ENCODE measurements around the gene AP3S1.
"Not testable (repeated sequence)": the region's sequence is repeated elsewhere in the genome, so short reads cannot be mapped to it uniquely, and the experiment has no call there.

The AP3S1 gene

GRCh38 chr5:115913623-115914400, 72.1 kb downstream of the AP3S1 start:
- not testable (repeated sequence) for H3K9me3 ChIP-seq (ENCODE audit: control insufficient read depth in 1 of 2, low read length in 2 of 2); H3K27me3 ChIP-seq (ENCODE audit: low read depth, low read length); H3K4me1 ChIP-seq (ENCODE audit: control insufficient read depth in 1 of 2, insufficient read depth in 2 of 2, low read length in 2 of 2); H3K27ac ChIP-seq (ENCODE audit: low read length); H3K4me3 ChIP-seq (ENCODE audit: low read depth in 1 of 2, low read length in 2 of 2)
- peaks cover 0 to 11% of the 10 kb centered on the region in 2 donors for H3K36me3 ChIP-seq (ENCODE audit: control insufficient read depth in 1 of 2, insufficient read depth in 2 of 2, low read length in 2 of 2)

- Histone ChIP-seq H3K27me3 (ENCODE audit: low read depth, low read length) (no peaks in the 10 kb centered on the region), H3K4me1 (ENCODE audit: control insufficient read depth in 1 of 2, insufficient read depth in 2 of 2, low read length in 2 of 2) (no peaks in the 10 kb centered on the region), H3K4me3 (ENCODE audit: low read depth in 1 of 2, low read length in 2 of 2) (no peak overlapping the region), H3K9me3 (ENCODE audit: control insufficient read depth in 1 of 2, low read length in 2 of 2) (no peaks in the 10 kb centered on the region), H3K27ac (ENCODE audit: low read length) (no peak overlapping the region), H3K36me3 (ENCODE audit: control insufficient read depth in 1 of 2, insufficient read depth in 2 of 2, low read length in 2 of 2) (peaks cover 0 to 7% of the 10 kb centered on the region in 2 donors)
These were observed 78.5 kb downstream of the AP3S1 start for GRCh38 chr5:115920171-115920725.

- H3K27me3 ChIP-seq (ENCODE audit: low read depth, low read length); H3K36me3 ChIP-seq (ENCODE audit: control insufficient read depth in 1 of 2, insufficient read depth in 2 of 2, low read length in 2 of 2); H3K9me3 ChIP-seq (ENCODE audit: control insufficient read depth in 1 of 2, low read length in 2 of 2); H3K4me1 ChIP-seq (ENCODE audit: control insufficient read depth in 1 of 2, insufficient read depth in 2 of 2, low read length in 2 of 2); H3K4me3 ChIP-seq (ENCODE audit: low read depth in 1 of 2, low read length in 2 of 2); H3K27ac ChIP-seq (ENCODE audit: low read length): not testable (repeated sequence)
These were observed 87.1 kb downstream of the AP3S1 start for GRCh38 chr5:115928578-115929407.

GRCh38 chr5:115930171-115930570, 88.4 kb downstream of the AP3S1 start:
- H3K4me3 ChIP-seq (ENCODE audit: low read depth in 1 of 2, low read length in 2 of 2); H3K36me3 ChIP-seq (ENCODE audit: control insufficient read depth in 1 of 2, insufficient read depth in 2 of 2, low read length in 2 of 2); H3K27me3 ChIP-seq (ENCODE audit: low read depth, low read length); H3K9me3 ChIP-seq (ENCODE audit: control insufficient read depth in 1 of 2, low read length in 2 of 2); H3K27ac ChIP-seq (ENCODE audit: low read length); H3K4me1 ChIP-seq (ENCODE audit: control insufficient read depth in 1 of 2, insufficient read depth in 2 of 2, low read length in 2 of 2): not testable (repeated sequence)

GRCh38 chr5:115930630-115931337, 89.0 kb downstream of the AP3S1 start:
- no peak overlapping the region for H3K27ac ChIP-seq (ENCODE audit: low read length)
- no peaks in the 10 kb centered on the region for H3K36me3 ChIP-seq (ENCODE audit: control insufficient read depth in 1 of 2, insufficient read depth in 2 of 2, low read length in 2 of 2)
- H3K4me3 ChIP-seq (ENCODE audit: low read depth in 1 of 2, low read length in 2 of 2), result no peak overlapping the region
- no peaks in the 10 kb centered on the region for H3K9me3 ChIP-seq (ENCODE audit: control insufficient read depth in 1 of 2, low read length in 2 of 2)
- H3K4me1 ChIP-seq (ENCODE audit: control insufficient read depth in 1 of 2, insufficient read depth in 2 of 2, low read length in 2 of 2), result no peaks in the 10 kb centered on the region
- no peaks in the 10 kb centered on the region for H3K27me3 ChIP-seq (ENCODE audit: low read depth, low read length)

GRCh38 chr5:115932991-115933390, 91.3 kb downstream of the AP3S1 start:
- Histone ChIP-seq H3K27ac (ENCODE audit: low read length) (no peak overlapping the region), H3K36me3 (ENCODE audit: control insufficient read depth in 1 of 2, insufficient read depth in 2 of 2, low read length in 2 of 2) (no peaks in the 10 kb centered on the region)

GRCh38 chr5:115934388-115934974, 92.7 kb downstream of the AP3S1 start:
- no peak overlapping the region for H3K27ac ChIP-seq (ENCODE audit: low read length)
- no peak overlapping the region for H3K4me3 ChIP-seq (ENCODE audit: low read depth in 1 of 2, low read length in 2 of 2)
- H3K36me3 ChIP-seq (ENCODE audit: control insufficient read depth in 1 of 2, insufficient read depth in 2 of 2, low read length in 2 of 2), result no peaks in the 10 kb centered on the region
- no peaks in the 10 kb centered on the region for H3K27me3 ChIP-seq (ENCODE audit: low read depth, low read length)
- H3K4me1 ChIP-seq (ENCODE audit: control insufficient read depth in 1 of 2, insufficient read depth in 2 of 2, low read length in 2 of 2), result no peaks in the 10 kb centered on the region
- H3K9me3 ChIP-seq (ENCODE audit: control insufficient read depth in 1 of 2, low read length in 2 of 2), result no peaks in the 10 kb centered on the region

More at GRCh38 chr5:115932991-115933390, 91.3 kb downstream of the AP3S1 start:
- no peaks in the 10 kb centered on the region for H3K9me3 ChIP-seq (ENCODE audit: control insufficient read depth in 1 of 2, low read length in 2 of 2)
- no peak overlapping the region for H3K4me3 ChIP-seq (ENCODE audit: low read depth in 1 of 2, low read length in 2 of 2)
- no peaks in the 10 kb centered on the region for H3K27me3 ChIP-seq (ENCODE audit: low read depth, low read length)
- no peaks in the 10 kb centered on the region for H3K4me1 ChIP-seq (ENCODE audit: control insufficient read depth in 1 of 2, insufficient read depth in 2 of 2, low read length in 2 of 2)

GRCh38 chr5:115936031-115936430, 94.3 kb downstream of the AP3S1 start:
- no peak overlapping the region for H3K27ac ChIP-seq (ENCODE audit: low read length)
- H3K4me1 ChIP-seq (ENCODE audit: control insufficient read depth in 1 of 2, insufficient read depth in 2 of 2, low read length in 2 of 2), result no peaks in the 10 kb centered on the region
- H3K4me3 ChIP-seq (ENCODE audit: low read depth in 1 of 2, low read length in 2 of 2), result no peak overlapping the region
- no peaks in the 10 kb centered on the region for H3K36me3 ChIP-seq (ENCODE audit: control insufficient read depth in 1 of 2, insufficient read depth in 2 of 2, low read length in 2 of 2)
- no peaks in the 10 kb centered on the region for H3K27me3 ChIP-seq (ENCODE audit: low read depth, low read length)
- no peaks in the 10 kb centered on the region for H3K9me3 ChIP-seq (ENCODE audit: control insufficient read depth in 1 of 2, low read length in 2 of 2)

GRCh38 chr5:115939059-115939458, 97.3 kb downstream of the AP3S1 start:
- H3K4me1 ChIP-seq (ENCODE audit: control insufficient read depth in 1 of 2, insufficient read depth in 2 of 2, low read length in 2 of 2), result no peaks in the 10 kb centered on the region
- H3K36me3 ChIP-seq (ENCODE audit: control insufficient read depth in 1 of 2, insufficient read depth in 2 of 2, low read length in 2 of 2), result no peaks in the 10 kb centered on the region
- no peaks in the 10 kb centered on the region for H3K9me3 ChIP-seq (ENCODE audit: control insufficient read depth in 1 of 2, low read length in 2 of 2)
- H3K27ac ChIP-seq (ENCODE audit: low read length), result no peak overlapping the region
- H3K4me3 ChIP-seq (ENCODE audit: low read depth in 1 of 2, low read length in 2 of 2), result no peak overlapping the region
- no peaks in the 10 kb centered on the region for H3K27me3 ChIP-seq (ENCODE audit: low read depth, low read length)

- Histone ChIP-seq H3K4me3 (ENCODE audit: low read depth in 1 of 2, low read length in 2 of 2) (no peak overlapping the region), H3K27ac (ENCODE audit: low read length) (no peak overlapping the region), H3K9me3 (ENCODE audit: control insufficient read depth in 1 of 2, low read length in 2 of 2) (no peaks in the 10 kb centered on the region), H3K4me1 (ENCODE audit: control insufficient read depth in 1 of 2, insufficient read depth in 2 of 2, low read length in 2 of 2) (no peaks in the 10 kb centered on the region), H3K27me3 (ENCODE audit: low read depth, low read length) (no peaks in the 10 kb centered on the region), H3K36me3 (ENCODE audit: control insufficient read depth in 1 of 2, insufficient read depth in 2 of 2, low read length in 2 of 2) (no peaks in the 10 kb centered on the region)
These were observed 98.5 kb downstream of the AP3S1 start for GRCh38 chr5:115940080-115940810.

Measured in muscle layer of duodenum (tissue), 2 donors.